ENCODE measurements around the gene HS6ST1.

The HS6ST1 gene

GRCh38 chr2:128291844-128292598 is 26.6 kb downstream of the HS6ST1 start:
- FAIRE-seq (no peak), DNase-seq (ENCODE audit: insufficient read length, low spot score) (no peak)
- TF ChIP-seq POU2F2 (IDR thresholded peaks at IDR 0.05; ENCODE audit: low read depth, low read length): no peak

GRCh38 chr2:128291161-128291843 is 27.4 kb downstream of the HS6ST1 start:
- FAIRE-seq (no peak), DNase-seq (ENCODE audit: insufficient read length, low spot score) (no peak)
- TF ChIP-seq PAX5 (IDR thresholded peaks at IDR 0.05; ENCODE audit: insufficient read depth, low read length, severe bottlenecking) (no peak), POU2F2 (IDR thresholded peaks at IDR 0.05; ENCODE audit: low read depth, low read length) (no peak), POLR2AphosphoS5 (IDR thresholded peaks at IDR 0.05; ENCODE audit: low read depth, low read length) (no peak), SPI1 (IDR thresholded peaks at IDR 0.05; ENCODE audit: low read depth, low read length) (no peak), TAF1 (IDR thresholded peaks at IDR 0.05; ENCODE audit: low read depth, low read length) (no peak), POLR2A (IDR thresholded peaks at IDR 0.05; ENCODE audit: low read depth, low read length) (no peak)

- no peak for TF ChIP-seq POU2F2 (IDR thresholded peaks at IDR 0.05; ENCODE audit: low read depth, low read length)
- no peak for TF ChIP-seq TAF1 (IDR thresholded peaks at IDR 0.05; ENCODE audit: low read depth, low read length)
- no peak for TF ChIP-seq POLR2A (IDR thresholded peaks at IDR 0.05; ENCODE audit: low read depth, low read length)
- no peak for TF ChIP-seq PAX5 (IDR thresholded peaks at IDR 0.05; ENCODE audit: insufficient read depth, low read length, severe bottlenecking)
- no peak for TF ChIP-seq POLR2AphosphoS5 (IDR thresholded peaks at IDR 0.05; ENCODE audit: low read depth, low read length)
- no peak for TF ChIP-seq SPI1 (IDR thresholded peaks at IDR 0.05; ENCODE audit: low read depth, low read length)
- DNase-seq (ENCODE audit: insufficient read length, low spot score) (no peak), FAIRE-seq (no peak)
These were observed 28.3 kb downstream of the HS6ST1 start for GRCh38 chr2:128290356-128290755.

GRCh38 chr2:128289439-128289838 is 29.2 kb downstream of the HS6ST1 start:
- DNase-seq (ENCODE audit: insufficient read length, low spot score) (no peak), FAIRE-seq (no peak)
- TF ChIP-seq TAF1 (IDR thresholded peaks at IDR 0.05; ENCODE audit: low read depth, low read length) (no peak), PAX5 (IDR thresholded peaks at IDR 0.05; ENCODE audit: insufficient read depth, low read length, severe bottlenecking) (no peak), POU2F2 (IDR thresholded peaks at IDR 0.05; ENCODE audit: low read depth, low read length) (no peak), POLR2A (IDR thresholded peaks at IDR 0.05; ENCODE audit: low read depth, low read length) (no peak), POLR2AphosphoS5 (IDR thresholded peaks at IDR 0.05; ENCODE audit: low read depth, low read length) (no peak), SPI1 (IDR thresholded peaks at IDR 0.05; ENCODE audit: low read depth, low read length) (no peak)

- TF ChIP-seq PAX5 (IDR thresholded peaks at IDR 0.05; ENCODE audit: insufficient read depth, low read length, severe bottlenecking) (no peak), TAF1 (IDR thresholded peaks at IDR 0.05; ENCODE audit: low read depth, low read length) (no peak), SPI1 (IDR thresholded peaks at IDR 0.05; ENCODE audit: low read depth, low read length) (no peak), POLR2AphosphoS5 (IDR thresholded peaks at IDR 0.05; ENCODE audit: low read depth, low read length) (no peak), POU2F2 (IDR thresholded peaks at IDR 0.05; ENCODE audit: low read depth, low read length) (no peak), POLR2A (IDR thresholded peaks at IDR 0.05; ENCODE audit: low read depth, low read length) (no peak)
- FAIRE-seq (no peak), DNase-seq (ENCODE audit: insufficient read length, low spot score) (no peak)
These were observed 29.9 kb downstream of the HS6ST1 start for GRCh38 chr2:128288781-128289180.

GRCh38 chr2:128287780-128288735 is 30.6 kb downstream of the HS6ST1 start:
- FAIRE-seq: no peak
- no peak for TF ChIP-seq POU2F2 (IDR thresholded peaks at IDR 0.05; ENCODE audit: low read depth, low read length)
- TF ChIP-seq POLR2AphosphoS5 (IDR thresholded peaks at IDR 0.05; ENCODE audit: low read depth, low read length): no peak
- TF ChIP-seq SPI1 (IDR thresholded peaks at IDR 0.05; ENCODE audit: low read depth, low read length): no peak
- TF ChIP-seq TAF1 (IDR thresholded peaks at IDR 0.05; ENCODE audit: low read depth, low read length): no peak
- TF ChIP-seq PAX5 (IDR thresholded peaks at IDR 0.05; ENCODE audit: insufficient read depth, low read length, severe bottlenecking): no peak
- TF ChIP-seq POLR2A (IDR thresholded peaks at IDR 0.05; ENCODE audit: low read depth, low read length): no peak
- no peak for DNase-seq (ENCODE audit: insufficient read length, low spot score)

GRCh38 chr2:128286905-128287779 is 31.5 kb downstream of the HS6ST1 start:
- TF ChIP-seq SPI1 (IDR thresholded peaks at IDR 0.05; ENCODE audit: low read depth, low read length) (no peak), POLR2AphosphoS5 (IDR thresholded peaks at IDR 0.05; ENCODE audit: low read depth, low read length) (no peak), PAX5 (IDR thresholded peaks at IDR 0.05; ENCODE audit: insufficient read depth, low read length, severe bottlenecking) (no peak), POLR2A (IDR thresholded peaks at IDR 0.05; ENCODE audit: low read depth, low read length) (no peak), TAF1 (IDR thresholded peaks at IDR 0.05; ENCODE audit: low read depth, low read length) (no peak), POU2F2 (IDR thresholded peaks at IDR 0.05; ENCODE audit: low read depth, low read length) (no peak)
- DNase-seq (ENCODE audit: insufficient read length, low spot score): no peak
- FAIRE-seq: no peak

- DNase-seq (ENCODE audit: insufficient read length, low spot score) (no peak), FAIRE-seq (no peak)
- TF ChIP-seq PAX5 (IDR thresholded peaks at IDR 0.05; ENCODE audit: insufficient read depth, low read length, severe bottlenecking) (no peak), POLR2AphosphoS5 (IDR thresholded peaks at IDR 0.05; ENCODE audit: low read depth, low read length) (no peak), POLR2A (IDR thresholded peaks at IDR 0.05; ENCODE audit: low read depth, low read length) (no peak), TAF1 (IDR thresholded peaks at IDR 0.05; ENCODE audit: low read depth, low read length) (no peak), SPI1 (IDR thresholded peaks at IDR 0.05; ENCODE audit: low read depth, low read length) (no peak), POU2F2 (IDR thresholded peaks at IDR 0.05; ENCODE audit: low read depth, low read length) (no peak)
These were observed 32.5 kb downstream of the HS6ST1 start for GRCh38 chr2:128286011-128286721.

Measured in GM12891 (cell line).